Adrenal gland (tissue), 12 donors: ENCODE data around the gene MRPL38. TPM values are rescaled to one million over a fixed set of nuclear protein-coding genes. Genes with fewer than 3 reads are reported as not detected.

ENCODE experiments used
- DNase-seq, 7 donors: peaks; one replicate each; pipeline ENCODE4 v3.0.0-alpha.2; 2019 to 2020
- H3K27ac ChIP-seq, 5 donors: fragments of 200-600 bp; sonication (generic) in 4 of 5; 1 replicate in 3 of 5; 2 replicates in 2 of 5; pipeline versions ENCODE4 v1.5.1 to v1.8.0; 2016 to 2020; ENCODE audit warnings: mild to moderate bottlenecking in 1 of 5
- H3K27me3 ChIP-seq: fragments of 200-600 bp; 2 replicates; pipeline ENCODE4 v1.8.0; 2021
- H3K36me3 ChIP-seq, 2 donors: fragments of 200-600 bp; replicated peaks in 1 of 2; 1 replicate in 1 of 2; 2 replicates in 1 of 2; pipeline versions ENCODE4 v1.5.1 to v1.8.0; 2018 to 2022
- H3K4me1 ChIP-seq, 2 donors: fragments of 200-600 bp; replicated peaks in 1 of 2; 1 replicate in 1 of 2; 2 replicates in 1 of 2; pipeline versions ENCODE4 v1.5.1 to v1.8.0; 2018 to 2021
- H3K4me3 ChIP-seq, 4 donors: fragments of 200-600 bp; sonication (generic) in 3 of 4; one replicate each; pipeline ENCODE4 v1.5.1; 2016 to 2018
- H3K9me3 ChIP-seq, 3 donors: fragments of 200-600 bp; sonication (generic) in 1 of 3; replicated peaks in 1 of 3; 1 replicate in 2 of 3; 2 replicates in 1 of 3; pipeline versions ENCODE4 v1.5.1 to v1.8.0; 2016 to 2021
- CTCF ChIP-seq, 6 experiments: fragments of 450-650 bp in 4 of 6; fragments of 200-600 bp in 2 of 6; sonication (generic) in 1 of 6; IDR thresholded peaks; 1 replicate in 5 of 6; 2 replicates in 1 of 6; pipeline versions ENCODE4 v1.5.1 to v1.8.0; 2016 to 2021; ENCODE audit warnings: antibody characterized with exemption in 6 of 6, mild to moderate bottlenecking in 2 of 6, moderate library complexity in 1 of 6
- POLR2A ChIP-seq, 2 donors: fragments of 450-650 bp; IDR thresholded peaks; one replicate each; pipeline ENCODE4 v1.6.1; 2017; ENCODE audit warnings: antibody characterized with exemption in 2 of 2, mild to moderate bottlenecking in 2 of 2, moderate library complexity in 1 of 2
- WGBS, 4 donors: extraction: QIAGEN DNeasy Blood & Tissue Kit in 2 of 4; methylation state at CpG; one replicate each; pipeline versions ENCODE4 v1.1.5 to v1.1.7; 2013 to 2017; 5-methylcytosine and 5-hydroxymethylcytosine counted together
- intact Hi-C, 2 donors: fragments of 100-400 bp; cut with DNase I; formaldehyde crosslinking; loops; one replicate each; pipeline versions ENCODE4 v1.14.1 to v1.15.0; 2022 to 2023
- polyA plus RNA-seq, 3 donors: library from polyadenylated mRNA; stranded (reverse); fragments of 200-250 nt in 2 of 3; fragments of 350-450 nt in 1 of 3; fragmentation: Illumina TruSeq in 1 of 3; extraction: RNeasy Lipid Tissue Mini Kit (QIAGEN cat#74804) in 1 of 3; gene quantifications; one replicate each; pipeline ENCODE4 v1.2.3, GENCODE V29; 2013 to 2014
- total RNA-seq, 9 donors: library from RNA; depleted of rRNA in 4 of 9; stranded (reverse); fragments of >200 nt in 4 of 9; fragments of 120-200 nt in 1 of 9; fragmentation: NEBNext Ultra II Directional in 1 of 9; extraction: Animal tissue kit (Norgen Biotek cat#: 25700) in 1 of 9; gene quantifications; one replicate each; pipeline versions ENCODE4 v1.1.0 to v1.2.4, GENCODE V29; 2013 to 2023
- donor health status: healthy with polysubstance abuse.
- donor health status: Bipolar disorder and iron deficiency.
- donor health status: DM: yes; HTN: yes; CAD: no.
- donor health status: DM: no; HTN: no; CAD: no.
- donor health status: DM: no; HTN: no; CAD: no.
- donor health status: DM: yes; HTN: yes; CAD: no.

Gene MRPL38
- total and polyA plus RNA-seq, 12 donors = 36.7 to 214 (median 82.7) TPM

DNA sequence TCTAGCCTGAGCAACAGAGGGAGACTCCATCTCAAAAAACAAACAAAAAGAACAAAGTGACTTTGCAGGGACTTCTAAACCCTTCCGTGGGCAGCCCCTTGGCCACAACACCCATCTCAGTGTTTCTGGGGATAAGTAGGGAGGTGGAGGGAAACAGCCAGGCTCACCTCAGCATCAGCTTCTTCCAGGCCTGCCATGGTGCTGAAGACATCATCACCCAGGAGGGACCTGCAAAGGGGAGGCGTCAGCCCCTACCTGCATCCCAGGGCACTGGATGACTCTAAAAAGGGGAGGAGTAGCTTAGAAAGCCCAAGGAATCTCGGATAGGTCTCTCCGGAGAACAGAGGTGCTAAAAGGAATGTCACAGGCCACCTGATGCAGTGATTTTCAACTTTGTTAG lies 26.4 kb upstream of the MRPL38 start:
- H3K4me1 ChIP-seq = no peaks in the 10 kb centered on the region
- no peaks in the 10 kb centered on the region for H3K9me3 ChIP-seq
- no peak for TF ChIP-seq CTCF (IDR thresholded peaks at IDR 0.05)
- no peak for TF ChIP-seq POLR2A (IDR thresholded peaks at IDR 0.05)
- no peaks in the 10 kb centered on the region for H3K36me3 ChIP-seq
- intact Hi-C loops = no loop called here
- no peak overlapping the region for H3K4me3 ChIP-seq
- WGBS, 4 donors = 85 to 94% (median 90%) methylated on average over 4 of the region's 4 CpGs
- H3K27ac ChIP-seq = no peak overlapping the region
- DNase-seq = no peak
- no peaks in the 10 kb centered on the region for H3K27me3 ChIP-seq

GRCh38 chr17:75927286-75927922 lies 22.7 kb upstream of the MRPL38 start:
- Histone ChIP-seq H3K9me3 (no peaks in the 10 kb centered on the region), H3K4me3 (no peak overlapping the region), H3K27me3 (no peaks in the 10 kb centered on the region), H3K4me1 (no peaks in the 10 kb centered on the region), H3K27ac (no peak overlapping the region), H3K36me3 (no peaks in the 10 kb centered on the region)
- DNase-seq = peak in 1 of 7 donors; percentile 19
- peak in 3 of 6 experiments; percentile 13 to 16 (median 14) for TF ChIP-seq CTCF (IDR thresholded peaks at IDR 0.05)
- no peak for TF ChIP-seq POLR2A (IDR thresholded peaks at IDR 0.05)
- intact Hi-C loops = no loop called here
- WGBS, 4 donors = 72 to 78% (median 76%) methylated on average over 5 to 6 of the region's 6 CpGs

DNA sequence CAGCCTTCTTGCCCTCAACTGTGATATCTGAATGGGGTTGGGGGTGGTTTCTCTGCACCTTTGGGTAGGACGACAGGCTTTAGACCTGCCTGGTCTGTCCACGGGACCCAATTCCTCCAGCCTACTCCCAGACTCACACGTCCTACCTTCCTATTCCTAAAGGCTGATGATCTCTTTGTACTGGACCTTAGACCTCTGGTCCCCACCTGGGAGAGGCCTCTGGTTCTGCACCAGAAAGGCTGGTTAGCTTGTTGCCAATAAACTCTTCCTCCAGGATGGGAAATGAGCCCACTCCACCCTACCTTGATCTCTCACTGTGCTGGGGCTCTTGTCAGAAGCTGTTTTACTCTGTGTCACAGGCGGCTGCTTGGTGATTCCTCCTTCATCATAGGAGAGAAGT lies 21.8 kb upstream of the MRPL38 start:
- DNase-seq = no peak
- Histone ChIP-seq H3K4me1 (no peaks in the 10 kb centered on the region), H3K27ac (no peak overlapping the region), H3K36me3 (no peaks in the 10 kb centered on the region), H3K4me3 (no peak overlapping the region), H3K9me3 (no peaks in the 10 kb centered on the region), H3K27me3 (no peaks in the 10 kb centered on the region)
- intact Hi-C loops = no loop called here
- 92 to 97% (median 96%) methylated on average over 4 of the region's 4 CpGs for WGBS, 4 donors
- TF ChIP-seq CTCF (IDR thresholded peaks at IDR 0.05) = no peak
- TF ChIP-seq POLR2A (IDR thresholded peaks at IDR 0.05) = no peak

- no peaks in the 10 kb centered on the region for H3K27me3 ChIP-seq
- H3K9me3 ChIP-seq = no peaks in the 10 kb centered on the region
- intact Hi-C loops = no loop called here
- no peak overlapping the region for H3K4me3 ChIP-seq
- DNase-seq = no peak
- TF ChIP-seq CTCF (IDR thresholded peaks at IDR 0.05) (no peak), POLR2A (IDR thresholded peaks at IDR 0.05) (no peak)
- H3K4me1 ChIP-seq = no peaks in the 10 kb centered on the region
- no peaks in the 10 kb centered on the region for H3K36me3 ChIP-seq
- no peak overlapping the region for H3K27ac ChIP-seq
- WGBS, 4 donors = 96 to 99% (median 98%) methylated on average over 9 to 15 of the region's 15 CpGs
Observed at GRCh38 chr17:75925912-75926311, 21.2 kb upstream of the MRPL38 start.
